ENCODE results near the gene HAUS1.

DNA sequence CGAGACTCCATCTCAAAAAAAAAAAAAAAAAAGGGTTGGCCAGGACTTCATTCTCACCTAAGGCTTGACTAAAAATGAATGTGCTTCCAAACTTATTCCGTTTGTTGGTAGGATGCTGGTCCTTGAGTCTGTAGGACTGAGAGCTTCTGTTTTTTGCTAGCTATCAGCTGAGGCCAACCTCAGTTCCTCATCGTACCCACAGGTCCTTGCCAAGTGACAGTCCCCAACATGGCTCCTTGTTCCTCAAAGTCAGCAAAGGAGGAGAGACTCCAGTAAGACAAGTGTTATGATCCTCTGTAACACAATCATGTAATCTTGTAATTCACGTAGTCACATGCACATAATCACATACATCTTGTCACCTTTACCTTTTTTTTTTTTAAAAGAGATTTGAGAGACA, 37.0 kb downstream of the HAUS1 start:
- TF ChIP-seq, protein P1, sequence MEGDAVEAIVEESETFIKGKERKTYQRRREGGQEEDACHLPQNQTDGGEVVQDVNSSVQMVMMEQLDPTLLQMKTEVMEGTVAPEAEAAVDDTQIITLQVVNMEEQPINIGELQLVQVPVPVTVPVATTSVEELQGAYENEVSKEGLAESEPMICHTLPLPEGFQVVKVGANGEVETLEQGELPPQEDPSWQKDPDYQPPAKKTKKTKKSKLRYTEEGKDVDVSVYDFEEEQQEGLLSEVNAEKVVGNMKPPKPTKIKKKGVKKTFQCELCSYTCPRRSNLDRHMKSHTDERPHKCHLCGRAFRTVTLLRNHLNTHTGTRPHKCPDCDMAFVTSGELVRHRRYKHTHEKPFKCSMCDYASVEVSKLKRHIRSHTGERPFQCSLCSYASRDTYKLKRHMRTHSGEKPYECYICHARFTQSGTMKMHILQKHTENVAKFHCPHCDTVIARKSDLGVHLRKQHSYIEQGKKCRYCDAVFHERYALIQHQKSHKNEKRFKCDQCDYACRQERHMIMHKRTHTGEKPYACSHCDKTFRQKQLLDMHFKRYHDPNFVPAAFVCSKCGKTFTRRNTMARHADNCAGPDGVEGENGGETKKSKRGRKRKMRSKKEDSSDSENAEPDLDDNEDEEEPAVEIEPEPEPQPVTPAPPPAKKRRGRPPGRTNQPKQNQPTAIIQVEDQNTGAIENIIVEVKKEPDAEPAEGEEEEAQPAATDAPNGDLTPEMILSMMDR (IDR thresholded peaks at IDR 0.05) = no peak
- no peak for TF ChIP-seq POLR2AphosphoS5 (IDR thresholded peaks at IDR 0.05; ENCODE audit: insufficient read depth in 1 of 2, low read depth in 1 of 2)

All from vagina (tissue), 2 donors.